Embryonic facial prominence (tissue), 1 donor: ENCODE results near the gene HOXC5.

Experiments used
- DNase-seq: peaks from one replicate; pipeline ENCODE4 v3.0.0-alpha.2; 2016; ENCODE audit errors: extremely low spot score

HOXC5 gene

DNA sequence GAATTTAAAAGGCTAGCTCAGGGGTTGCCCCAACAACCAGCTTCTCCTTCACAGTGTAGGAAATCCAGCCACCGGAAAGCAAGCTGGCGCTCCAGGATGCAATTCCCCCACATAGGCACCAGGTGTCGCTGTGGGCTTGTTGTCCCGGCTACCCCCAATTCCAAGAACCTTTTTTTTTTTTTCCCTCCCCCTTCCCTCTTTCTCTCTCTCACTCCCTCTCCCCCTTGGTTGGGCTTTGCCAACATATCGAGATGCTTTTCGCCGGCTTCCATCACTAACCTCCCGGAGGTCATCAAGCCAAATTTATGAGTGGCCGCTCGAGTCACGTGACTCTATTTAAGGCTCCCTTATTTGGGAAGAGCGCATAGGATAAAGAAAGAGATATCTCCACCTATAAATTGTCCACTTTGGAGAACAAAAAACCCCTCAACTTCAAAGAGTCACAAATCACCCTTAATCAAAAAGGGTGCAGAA is at the start of gene HOXC5:
HOXC5 (plus strand) TSS at position 424 of the 474 bp plus-strand sequence. CDS start 73 bp downstream, outside the sequence.
- DNase-seq, result peak; percentile 31

DNA sequence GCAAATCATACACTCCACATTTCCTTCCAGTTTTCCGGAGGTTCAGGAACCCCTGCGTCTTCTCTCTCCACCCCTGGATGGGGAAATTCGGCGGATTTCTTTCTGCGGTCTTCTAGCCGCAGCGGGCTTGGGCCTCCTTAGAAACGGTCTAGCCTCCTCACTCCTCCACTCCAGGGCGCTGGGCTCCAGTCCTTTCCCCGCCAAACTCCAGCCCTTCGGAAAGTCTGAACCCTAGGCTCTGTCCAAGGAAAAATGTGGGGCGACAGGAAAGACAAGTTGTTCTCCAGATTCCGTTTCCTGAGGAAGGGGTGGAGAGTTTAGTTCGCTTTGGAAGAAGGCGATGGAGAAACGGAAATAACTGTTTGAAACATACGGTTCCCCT is 49.3 kb upstream of the HOXC5 start:
- no peak for DNase-seq

DNA sequence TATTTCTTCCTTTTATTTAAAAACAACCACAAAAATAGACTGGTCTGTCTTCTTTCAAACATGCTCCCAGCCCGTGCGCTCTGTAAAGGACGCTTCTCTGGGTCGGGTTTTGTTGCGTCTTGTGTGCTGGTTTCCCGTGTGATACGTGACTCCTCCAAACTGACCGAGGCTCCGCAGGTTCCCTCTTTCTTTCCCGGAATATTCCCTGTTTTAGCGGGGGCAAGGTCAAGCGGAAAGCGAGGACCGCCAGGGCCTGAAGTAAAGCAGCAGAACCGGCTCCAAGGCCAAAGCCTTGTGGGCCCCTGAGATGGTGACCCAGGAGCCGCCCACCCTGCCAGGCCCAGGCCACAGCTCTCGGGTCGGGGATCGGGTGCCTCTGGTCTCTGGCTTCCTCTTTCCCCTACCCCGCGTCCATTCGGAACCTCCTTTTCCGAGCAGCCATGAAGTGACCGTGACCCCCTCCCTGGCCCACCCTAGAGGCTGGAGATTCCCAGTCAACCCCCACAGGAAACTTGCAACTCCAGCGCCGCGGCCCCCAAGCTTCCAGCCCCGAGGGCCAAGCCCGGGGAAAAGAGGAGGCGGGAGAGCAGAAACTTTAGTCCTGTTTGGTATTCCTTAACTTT is 48.8 kb upstream of the HOXC5 start:
- DNase-seq, result no peak

DNA sequence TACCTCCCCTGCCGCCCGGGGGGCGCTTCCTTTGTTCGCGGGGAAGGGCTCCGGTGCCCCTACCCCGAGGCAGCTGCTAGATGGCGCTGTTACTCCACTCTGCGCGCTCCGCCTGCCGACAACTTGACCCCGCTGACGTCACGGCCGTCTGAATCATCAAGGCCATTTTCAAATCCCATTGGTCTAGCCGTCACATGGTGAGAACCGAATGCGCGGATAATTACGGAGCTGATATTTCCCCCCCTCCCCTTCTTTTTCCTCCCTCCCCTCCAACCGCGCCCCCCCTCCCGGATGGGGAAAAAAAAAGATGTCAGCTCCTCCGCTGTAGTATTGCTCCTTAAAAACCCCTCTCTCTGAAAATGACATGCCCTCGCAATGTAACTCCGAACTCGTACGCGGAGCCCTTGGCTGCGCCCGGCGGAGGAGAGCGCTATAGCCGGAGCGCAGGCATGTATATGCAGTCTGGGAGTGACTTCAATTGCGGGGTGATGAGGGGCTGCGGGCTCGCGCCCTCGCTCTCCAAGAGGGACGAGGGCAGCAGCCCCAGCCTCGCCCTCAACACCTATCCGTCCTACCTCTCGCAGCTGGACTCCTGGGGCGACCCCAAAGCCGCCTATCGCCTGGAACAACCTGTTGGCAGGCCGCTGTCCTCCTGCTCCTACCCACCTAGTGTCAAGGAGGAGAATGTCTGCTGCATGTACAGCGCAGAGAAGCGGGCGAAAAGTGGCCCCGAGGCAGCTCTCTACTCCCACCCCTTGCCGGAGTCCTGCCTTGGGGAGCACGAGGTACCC is 47.8 kb upstream of the HOXC5 start, which contains the start of gene HOXC10:
HOXC10 (plus strand) TSS at position 246 of the 791 bp plus-strand sequence; CDS start at position 360, 114 bp downstream.
- peak; percentile 64 for DNase-seq

DNA sequence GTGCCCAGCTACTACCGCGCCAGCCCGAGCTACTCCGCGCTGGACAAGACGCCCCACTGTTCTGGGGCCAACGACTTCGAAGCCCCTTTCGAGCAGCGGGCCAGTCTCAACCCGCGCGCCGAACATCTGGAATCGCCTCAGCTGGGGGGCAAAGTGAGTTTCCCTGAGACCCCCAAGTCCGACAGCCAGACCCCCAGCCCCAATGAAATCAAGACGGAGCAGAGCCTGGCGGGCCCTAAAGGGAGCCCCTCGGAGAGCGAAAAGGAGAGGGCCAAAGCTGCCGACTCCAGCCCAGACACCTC is 47.2 kb upstream of the HOXC5 start:
- DNase-seq, result no peak

DNA sequence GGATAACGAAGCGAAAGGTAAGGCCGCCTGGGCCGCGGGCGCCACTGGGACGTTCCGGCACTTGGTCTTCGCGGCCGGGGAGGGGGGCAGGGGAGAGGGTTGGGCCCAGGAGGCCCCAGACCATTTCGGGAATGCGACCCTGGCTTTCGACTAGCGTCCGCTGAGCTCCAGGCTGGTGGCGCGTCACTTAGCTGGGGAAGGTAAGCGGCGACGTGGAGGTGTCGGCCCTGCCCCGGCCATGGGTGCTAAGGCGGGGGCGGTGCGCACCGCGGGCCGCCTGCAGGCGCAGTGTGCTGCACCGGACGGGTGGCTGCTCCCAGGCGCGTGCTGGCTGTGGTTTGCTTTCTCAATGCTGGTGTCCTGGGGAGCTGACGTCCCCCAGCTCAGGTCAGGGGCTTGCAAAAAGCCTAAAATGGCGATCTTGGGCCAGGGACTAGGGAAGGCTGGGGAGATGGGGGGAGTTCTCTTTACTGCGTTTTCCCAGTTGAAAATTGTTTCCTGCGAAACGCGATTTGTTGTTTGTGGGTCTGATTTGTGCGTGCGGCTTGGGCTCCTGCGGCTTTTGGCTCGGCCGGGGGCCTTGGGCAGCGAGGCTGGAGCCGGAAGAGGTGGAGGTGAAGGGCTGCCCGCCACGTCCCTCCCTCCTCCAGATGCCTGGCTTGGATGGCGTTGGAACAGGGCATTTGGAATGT is 46.7 kb upstream of the HOXC5 start:
- no peak for DNase-seq

DNA sequence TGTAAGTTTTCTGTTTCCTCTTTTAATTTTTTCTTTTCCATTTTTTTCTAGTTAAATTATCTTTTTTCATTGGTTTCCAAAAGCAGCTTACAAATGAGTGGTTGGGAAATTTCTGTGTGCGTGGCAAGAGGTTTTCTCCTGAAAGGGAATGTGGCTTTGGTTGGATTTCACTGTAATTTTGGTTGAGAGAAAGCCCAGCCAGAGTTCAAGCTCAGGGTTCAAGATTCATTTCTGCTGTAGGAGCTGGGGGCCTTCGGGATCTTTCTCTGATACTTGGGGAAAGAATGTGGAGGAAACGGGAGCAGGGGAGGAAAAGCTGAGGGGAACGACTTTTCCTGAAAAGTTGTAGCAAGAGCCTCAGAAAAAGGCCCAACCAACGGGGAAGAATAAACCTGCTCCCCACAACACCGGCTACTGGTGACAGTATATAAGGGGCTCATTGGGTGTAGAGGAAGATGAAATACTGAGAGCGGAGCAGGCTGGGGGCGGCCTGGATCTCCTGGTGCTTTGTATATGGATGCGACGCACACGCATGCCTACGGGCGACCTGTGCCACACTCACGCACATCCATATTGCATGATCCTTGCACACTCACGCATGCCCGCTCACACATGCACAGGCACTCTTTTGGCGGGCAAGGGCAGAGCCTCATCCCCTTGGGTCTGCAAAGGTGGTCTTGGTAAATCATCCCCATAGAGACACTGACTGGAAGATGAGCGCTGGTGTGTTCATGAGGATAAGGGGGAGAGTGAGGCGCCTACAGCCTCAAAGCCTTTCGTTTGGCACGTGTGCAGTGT is 46.0 kb upstream of the HOXC5 start:
- no peak for DNase-seq

DNA sequence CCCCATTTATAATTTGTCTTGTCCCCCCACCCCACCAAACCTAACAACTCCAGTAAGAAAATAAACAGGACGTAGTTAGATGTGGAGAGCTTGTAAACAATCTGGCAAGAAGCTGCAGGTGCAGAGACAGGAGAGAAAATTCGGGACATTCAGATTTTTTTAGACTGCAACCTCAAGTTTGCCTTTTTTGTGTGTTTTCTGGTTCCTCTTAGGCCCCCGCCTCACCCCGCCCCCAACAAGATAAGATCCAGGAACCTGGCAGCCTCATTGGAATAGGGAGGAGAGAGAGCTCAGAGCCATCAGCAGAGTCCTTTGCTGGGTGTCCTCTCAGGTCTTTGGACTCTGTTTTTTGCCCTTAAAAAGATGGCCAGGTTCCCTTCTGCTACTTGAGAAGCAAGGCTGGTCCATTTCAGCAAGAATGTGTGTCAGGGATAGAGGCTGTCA is 45.0 kb upstream of the HOXC5 start:
- DNase-seq, result no peak

DNA sequence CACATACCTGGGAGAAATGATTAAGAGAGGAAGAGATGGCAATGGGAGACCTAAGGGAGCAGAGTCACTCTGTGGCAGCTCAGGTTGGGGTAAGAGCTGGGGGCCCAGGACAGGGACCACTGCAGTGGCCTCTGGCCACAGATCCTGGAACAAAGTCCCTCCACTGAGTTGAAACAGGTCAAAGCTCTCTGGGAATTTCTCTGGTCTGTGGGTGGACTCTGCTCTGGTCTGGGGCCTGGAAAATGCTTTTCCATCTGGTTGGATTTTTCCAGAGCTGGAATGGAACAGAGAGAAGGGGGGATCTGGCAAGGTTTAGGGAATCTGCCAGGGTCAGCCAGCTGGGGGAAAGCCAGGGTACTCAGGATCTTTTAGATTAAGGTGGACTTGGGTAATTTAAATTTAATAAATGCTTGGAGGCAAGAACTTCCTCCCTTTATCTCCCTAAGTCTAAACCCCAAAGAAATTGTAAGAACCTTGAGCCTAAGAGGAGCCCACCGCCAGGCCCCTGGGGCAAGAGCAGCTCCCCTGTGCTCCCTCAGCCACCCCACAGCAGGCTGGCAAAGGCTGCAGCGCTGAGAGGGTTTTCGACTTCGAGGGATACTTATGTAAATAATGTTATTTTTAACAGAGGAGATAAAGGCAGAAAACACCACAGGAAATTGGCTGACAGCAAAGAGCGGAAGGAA is 44.2 kb upstream of the HOXC5 start:
- no peak for DNase-seq

DNA sequence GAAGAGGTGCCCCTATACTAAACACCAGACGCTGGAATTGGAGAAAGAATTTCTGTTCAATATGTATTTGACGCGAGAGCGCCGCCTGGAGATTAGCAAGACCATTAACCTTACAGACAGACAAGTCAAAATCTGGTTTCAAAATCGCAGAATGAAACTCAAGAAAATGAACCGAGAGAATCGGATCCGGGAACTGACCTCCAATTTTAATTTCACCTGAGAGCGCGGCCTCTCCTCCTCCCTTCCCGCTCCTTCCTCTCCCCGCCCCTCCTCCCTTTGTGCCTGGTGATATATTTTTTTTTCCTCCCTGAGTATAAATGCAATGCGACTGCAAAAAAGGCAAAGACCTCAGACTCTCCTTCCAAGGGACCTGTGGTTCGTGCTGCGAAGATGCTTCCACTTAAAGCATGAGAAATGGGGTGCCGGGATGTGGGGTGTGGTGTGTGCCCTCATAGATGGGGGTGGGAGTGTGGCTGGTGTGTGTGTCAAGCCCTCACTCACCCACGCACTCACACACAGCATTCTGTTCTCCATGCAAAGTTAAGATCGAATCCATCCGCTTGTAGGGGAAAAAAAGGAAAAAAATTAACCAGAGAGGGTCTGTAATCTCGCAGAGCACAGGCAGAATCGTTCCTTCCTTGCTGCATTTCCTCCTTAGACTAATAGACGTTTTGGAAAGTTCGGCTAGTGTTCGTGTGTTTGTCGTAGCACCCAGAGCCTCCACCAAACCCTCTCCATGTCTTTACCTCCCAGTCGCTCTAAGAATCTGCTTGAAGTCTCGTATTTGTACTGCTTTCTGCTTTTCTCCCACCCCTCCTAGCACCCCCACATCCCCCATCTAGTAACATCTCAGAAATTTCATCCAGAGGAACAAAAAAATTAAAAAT is 43.4 kb upstream of the HOXC5 start:
- DNase-seq, result no peak

DNA sequence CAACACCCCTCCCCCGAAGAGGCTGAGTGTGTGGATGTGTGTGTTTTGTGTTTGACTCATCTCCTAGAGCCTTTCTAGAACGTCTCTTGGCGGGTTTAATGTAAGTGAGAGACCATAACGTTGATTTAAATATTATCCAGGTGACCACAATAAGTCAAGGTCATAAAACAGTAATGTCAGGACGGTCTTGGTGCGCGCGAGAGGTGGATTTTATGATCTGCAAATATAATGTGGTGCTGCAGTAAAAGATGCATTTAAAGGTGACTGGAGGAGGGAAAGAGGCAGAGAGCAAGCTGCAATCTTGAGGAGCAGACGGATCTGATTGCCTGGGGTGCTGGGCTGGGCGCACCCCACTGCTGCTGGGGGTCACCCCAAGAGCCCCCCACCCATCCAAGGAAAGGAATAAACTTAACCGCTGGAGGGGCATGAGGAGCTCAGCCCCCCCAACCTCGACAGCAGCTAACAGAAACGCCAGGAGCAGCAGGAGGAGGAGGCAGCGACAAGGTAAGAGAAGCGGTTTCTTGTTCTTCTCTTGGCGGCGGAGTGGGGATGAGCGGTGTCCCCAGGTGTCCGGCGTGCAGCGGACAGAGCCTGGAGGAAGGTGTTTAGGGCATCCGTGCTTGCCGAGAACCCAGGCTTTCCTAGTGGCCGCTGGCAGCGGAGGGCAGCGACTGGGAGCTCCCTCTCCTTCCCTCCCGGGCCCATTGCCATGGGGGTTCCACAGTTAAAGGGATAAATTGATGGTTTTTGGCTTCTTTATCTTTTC is 42.4 kb upstream of the HOXC5 start:
- no peak for DNase-seq

DNA sequence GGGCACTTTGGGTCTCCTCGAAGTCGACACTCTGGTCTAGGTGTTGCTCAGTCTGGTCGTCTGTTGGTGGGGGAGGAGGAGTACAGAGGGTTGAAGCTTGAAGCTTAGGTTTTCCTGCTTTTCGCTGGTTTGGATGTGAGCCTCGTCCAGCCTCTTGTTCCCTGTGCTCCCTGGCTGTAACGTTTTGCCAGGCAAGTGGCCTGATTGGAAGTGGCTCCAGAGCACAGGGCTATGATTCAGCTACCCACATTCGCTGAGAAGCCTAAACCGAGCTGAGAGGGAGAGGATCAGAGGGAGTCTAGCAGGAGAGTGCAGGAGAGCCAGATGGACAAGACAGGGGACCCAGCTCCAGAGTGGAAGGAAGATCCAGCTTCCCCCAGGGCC is 41.8 kb upstream of the HOXC5 start:
- no peak for DNase-seq

DNA sequence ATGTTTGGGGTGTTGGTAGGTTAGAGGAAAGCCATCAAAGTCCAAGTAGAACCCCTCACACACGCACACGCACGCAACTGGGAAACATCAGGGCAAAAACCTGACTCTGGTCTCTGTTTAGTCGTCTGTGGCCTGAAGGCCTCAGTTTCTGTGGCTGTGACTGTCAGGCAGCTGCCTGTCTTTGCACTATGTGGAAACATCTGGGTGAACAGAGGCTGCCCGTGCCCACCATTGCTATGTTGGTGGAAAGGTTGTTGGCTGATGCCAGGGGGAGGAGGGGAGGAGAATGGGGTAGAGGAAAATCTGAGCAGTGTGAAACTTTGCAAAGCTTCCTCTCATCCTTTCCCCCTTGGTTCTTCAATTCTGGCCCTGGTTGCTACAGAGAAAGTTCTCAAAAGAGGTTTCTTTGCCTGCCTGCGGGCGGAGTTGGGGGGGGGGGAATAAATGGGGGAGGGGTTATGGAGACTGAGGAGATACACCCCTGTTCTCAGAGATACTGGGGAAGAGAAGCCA is 40.4 kb upstream of the HOXC5 start:
- no peak for DNase-seq

DNA sequence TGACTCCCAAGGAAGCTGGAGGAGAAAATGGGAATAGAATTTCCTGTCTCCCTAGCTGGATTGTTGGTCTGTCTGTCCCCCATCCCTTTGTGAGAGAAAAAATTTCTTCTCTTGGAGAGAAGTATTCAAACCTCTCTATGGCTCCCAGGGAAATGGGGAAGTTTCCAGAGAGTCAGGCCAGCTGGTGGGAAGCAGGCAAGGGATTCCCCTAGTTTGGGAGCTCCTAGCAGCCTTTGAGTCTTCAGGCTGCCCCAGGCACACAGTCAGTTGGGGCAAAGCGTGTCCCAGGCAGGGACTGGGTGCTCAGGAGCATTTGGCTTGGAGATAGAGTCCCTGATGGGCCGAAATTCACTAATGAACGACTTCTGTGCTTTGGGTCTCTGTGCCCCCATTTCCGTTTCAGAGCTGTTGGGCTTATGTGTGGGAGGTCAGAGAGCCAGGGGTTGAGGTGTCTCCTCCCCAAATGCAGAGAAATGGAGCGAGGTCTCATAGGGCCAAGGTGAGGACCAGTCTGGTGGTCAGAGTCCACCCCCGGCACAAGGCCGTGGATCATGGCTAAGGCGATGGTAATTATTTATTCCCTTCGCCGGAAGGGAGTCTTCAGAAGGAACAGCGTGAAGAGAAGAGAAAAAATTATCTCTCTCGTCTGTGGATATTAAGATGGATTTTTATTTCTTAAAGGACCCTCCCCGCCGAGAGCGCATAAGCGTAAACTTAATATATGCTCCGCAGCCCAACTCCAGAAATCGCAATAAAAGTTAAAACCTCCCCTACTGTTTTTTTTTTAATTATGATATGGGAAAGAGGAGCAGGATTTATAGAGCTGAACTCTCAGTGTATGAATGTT is 39.5 kb upstream of the HOXC5 start:
- DNase-seq, result no peak

DNA sequence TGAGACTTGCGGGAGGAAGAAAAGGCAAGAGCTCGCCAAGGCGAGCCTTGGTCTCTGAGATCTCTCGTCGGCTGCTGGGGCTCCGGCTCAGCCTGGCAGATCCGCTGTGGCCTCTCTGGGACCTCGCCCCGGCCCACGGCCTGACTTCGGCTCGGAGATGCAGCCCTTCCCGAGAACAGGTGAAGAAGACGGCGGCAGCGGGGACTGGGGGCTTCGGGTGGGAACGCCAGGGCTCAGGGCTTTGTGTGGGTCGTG is 38.9 kb upstream of the HOXC5 start:
- DNase-seq, result no peak

DNA sequence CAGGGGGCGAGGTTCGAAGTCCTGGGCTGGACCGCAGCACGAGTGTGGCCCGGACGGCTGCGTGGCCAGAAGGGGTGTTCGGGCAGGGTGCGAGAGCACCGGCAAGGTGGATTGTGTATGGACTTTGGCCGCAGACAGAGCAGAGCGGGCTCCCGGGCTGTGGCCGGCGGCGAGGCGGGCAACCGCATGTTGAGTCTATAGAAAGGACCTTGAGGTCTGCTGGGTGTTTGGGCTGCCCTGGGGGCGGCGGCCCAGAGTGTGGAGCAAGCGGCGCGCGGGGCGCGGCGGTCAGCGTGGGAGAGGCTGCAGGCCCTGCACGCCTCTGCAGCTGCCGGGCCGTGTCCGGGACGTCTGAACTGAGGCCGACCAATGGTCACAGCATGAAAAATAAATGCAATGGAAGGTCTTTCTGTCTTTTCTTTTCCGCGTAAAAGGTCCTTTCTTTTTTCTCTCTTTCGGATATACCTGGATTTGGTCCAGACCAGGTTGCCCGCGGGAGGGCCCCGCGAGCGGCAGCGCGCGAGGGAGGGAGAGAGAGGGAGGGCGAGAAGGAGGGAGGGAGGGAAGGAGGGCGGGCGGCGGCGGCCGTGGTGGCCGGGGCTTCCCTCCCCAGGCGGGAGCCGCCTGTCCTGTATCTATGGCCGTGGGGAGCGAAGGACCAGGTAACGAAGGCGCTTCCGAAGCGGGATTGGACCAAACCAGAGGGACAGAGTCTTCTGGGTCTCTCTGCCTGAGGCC is 38.4 kb upstream of the HOXC5 start:
- no peak for DNase-seq

DNA sequence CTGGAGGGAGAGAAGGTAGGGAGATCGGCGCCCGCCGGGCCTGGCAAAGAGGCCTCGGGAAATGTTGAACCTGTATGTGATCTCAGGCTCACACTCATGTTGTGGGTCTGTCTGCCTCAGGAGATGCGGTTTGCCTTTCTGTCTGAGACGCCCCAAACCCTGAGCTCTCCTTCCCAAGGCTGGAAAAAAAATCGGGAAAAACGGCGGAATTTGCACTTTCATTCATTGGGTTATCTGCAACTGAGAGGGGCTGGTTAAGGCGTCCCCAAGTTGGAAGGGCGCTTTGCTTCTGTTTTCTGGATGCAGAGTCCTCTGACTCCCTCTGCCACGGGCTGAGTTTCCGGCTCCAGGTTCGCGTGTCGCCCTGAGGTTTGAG is 37.9 kb upstream of the HOXC5 start:
- DNase-seq, result no peak
